AG09309 (cell line): Measurements from ENCODE around the gene WSB2.

ENCODE experiments used
- DNase-seq: peaks from one replicate; pipeline ENCODE4 v3.0.0-alpha.2; 2010; ENCODE audit warnings: low read depth
- H3K4me3 ChIP-seq: 2 replicates; pipeline ENCODE4 v1.5.1; 2011; ENCODE audit warnings: mild to moderate bottlenecking, low read depth, low read length, moderate library complexity; ENCODE audit not compliant: control insufficient read depth
- TF ChIP-seq, protein P1 (sequence below): IDR thresholded peaks from 2 replicates; pipeline ENCODE4 v1.5.1; 2011; ENCODE audit warnings: mild to moderate bottlenecking, low read depth, low read length, inconsistent platforms; ENCODE audit not compliant: insufficient read depth, control insufficient read depth; ENCODE audit errors: missing control alignments

The WSB2 gene

GRCh38 chr12:118061011-118061872, at the start of gene WSB2:
Gene WSB2, minus strand, starts transcription at chr12:118061179. Its CDS starts 131 bp downstream, at chr12:118061048.
- no peak for DNase-seq
- TF ChIP-seq, protein P1, sequence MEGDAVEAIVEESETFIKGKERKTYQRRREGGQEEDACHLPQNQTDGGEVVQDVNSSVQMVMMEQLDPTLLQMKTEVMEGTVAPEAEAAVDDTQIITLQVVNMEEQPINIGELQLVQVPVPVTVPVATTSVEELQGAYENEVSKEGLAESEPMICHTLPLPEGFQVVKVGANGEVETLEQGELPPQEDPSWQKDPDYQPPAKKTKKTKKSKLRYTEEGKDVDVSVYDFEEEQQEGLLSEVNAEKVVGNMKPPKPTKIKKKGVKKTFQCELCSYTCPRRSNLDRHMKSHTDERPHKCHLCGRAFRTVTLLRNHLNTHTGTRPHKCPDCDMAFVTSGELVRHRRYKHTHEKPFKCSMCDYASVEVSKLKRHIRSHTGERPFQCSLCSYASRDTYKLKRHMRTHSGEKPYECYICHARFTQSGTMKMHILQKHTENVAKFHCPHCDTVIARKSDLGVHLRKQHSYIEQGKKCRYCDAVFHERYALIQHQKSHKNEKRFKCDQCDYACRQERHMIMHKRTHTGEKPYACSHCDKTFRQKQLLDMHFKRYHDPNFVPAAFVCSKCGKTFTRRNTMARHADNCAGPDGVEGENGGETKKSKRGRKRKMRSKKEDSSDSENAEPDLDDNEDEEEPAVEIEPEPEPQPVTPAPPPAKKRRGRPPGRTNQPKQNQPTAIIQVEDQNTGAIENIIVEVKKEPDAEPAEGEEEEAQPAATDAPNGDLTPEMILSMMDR: no peak
- peak within 1 kb of the TSS; percentile 84 for H3K4me3 ChIP-seq

GRCh38 chr12:118109088-118109487, 48.1 kb upstream of the WSB2 start:
- no peak for DNase-seq
- TF ChIP-seq, protein P1: no peak
- H3K4me3 ChIP-seq: no peak overlapping the region

GRCh38 chr12:118107694-118108093, 46.7 kb upstream of the WSB2 start:
- DNase-seq: no peak

GRCh38 chr12:118107011-118107410, 46.0 kb upstream of the WSB2 start:
- TF ChIP-seq, protein P1: no peak
- no peak for DNase-seq
- H3K4me3 ChIP-seq: no peak overlapping the region

More at GRCh38 chr12:118107694-118108093, 46.7 kb upstream of the WSB2 start:
- TF ChIP-seq, protein P1: no peak
- no peak overlapping the region for H3K4me3 ChIP-seq

- DNase-seq: peak; percentile 8
- H3K4me3 ChIP-seq: peak within 1 kb of the TSS; percentile 74
- TF ChIP-seq, protein P1: no peak
These were observed 42.8 kb upstream of the WSB2 start, which contains the start of gene VSIG10 for GRCh38 chr12:118103601-118104382. Gene VSIG10, minus strand, starts transcription at chr12:118104011. Its CDS starts 340 bp downstream, at chr12:118103671.

- TF ChIP-seq, protein P1: no peak
- peak overlapping the region; percentile 74 for H3K4me3 ChIP-seq
- DNase-seq: no peak
These were observed 42.2 kb upstream of the WSB2 start for GRCh38 chr12:118103201-118103600.
